ENCODE measurements around the gene TUSC2. TPM values are rescaled to one million over a fixed set of nuclear protein-coding genes. Genes with fewer than 3 reads are reported as not detected.

TUSC2 gene
- total RNA-seq, 1 experiment from 2014 or later, result 34.4 TPM

DNA sequence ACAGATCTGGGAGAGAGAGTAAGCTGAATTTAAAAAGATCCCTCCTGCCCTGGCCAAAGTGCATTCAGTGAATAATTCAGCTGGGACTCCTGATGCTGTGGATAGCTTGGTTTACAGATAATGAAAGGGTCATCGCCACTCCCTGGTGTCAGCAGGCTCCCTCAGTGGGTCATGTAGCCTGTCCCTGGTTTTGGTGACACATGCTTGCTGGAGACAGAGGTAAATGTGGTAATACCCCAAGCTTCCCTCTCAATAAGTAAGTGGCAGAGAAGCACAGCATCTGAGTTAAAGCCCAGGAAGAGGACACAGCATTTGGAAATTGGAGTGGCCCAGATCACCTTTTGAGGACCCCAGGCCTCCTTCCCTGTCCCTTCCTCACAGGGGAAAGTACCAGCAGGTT is 29.5 kb upstream of the TUSC2 start:
- no peak for DNase-seq (ENCODE audit: low read depth, low spot score)
- in situ Hi-C loops (cut with HindIII; ENCODE audit: low pct_unique_long_range_greater_than_20kb, low sequenced_read_pairs), result no loop called here

DNA sequence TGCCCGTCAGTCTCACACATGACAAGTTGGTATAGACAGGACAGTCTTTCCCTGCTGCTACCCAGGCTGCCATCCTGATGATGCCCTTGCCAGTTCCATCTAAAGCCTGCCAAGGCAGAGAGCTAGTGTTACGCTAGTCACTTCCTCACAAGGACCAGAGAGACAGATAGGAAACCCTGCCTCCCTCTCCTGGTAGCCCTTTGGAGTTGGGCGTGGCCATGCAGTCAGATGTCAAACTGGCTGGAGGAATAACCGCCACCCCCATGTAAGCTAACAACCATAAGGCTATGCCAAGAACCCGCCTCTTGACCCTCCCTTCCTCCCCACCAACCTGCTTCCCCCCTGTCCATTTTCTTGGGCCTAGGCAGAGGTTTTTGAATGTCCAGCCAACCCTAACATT is 28.5 kb upstream of the TUSC2 start:
- DNase-seq (ENCODE audit: low read depth, low spot score), result no peak
- in situ Hi-C loops (cut with HindIII; ENCODE audit: low pct_unique_long_range_greater_than_20kb, low sequenced_read_pairs), result no loop called here

DNA sequence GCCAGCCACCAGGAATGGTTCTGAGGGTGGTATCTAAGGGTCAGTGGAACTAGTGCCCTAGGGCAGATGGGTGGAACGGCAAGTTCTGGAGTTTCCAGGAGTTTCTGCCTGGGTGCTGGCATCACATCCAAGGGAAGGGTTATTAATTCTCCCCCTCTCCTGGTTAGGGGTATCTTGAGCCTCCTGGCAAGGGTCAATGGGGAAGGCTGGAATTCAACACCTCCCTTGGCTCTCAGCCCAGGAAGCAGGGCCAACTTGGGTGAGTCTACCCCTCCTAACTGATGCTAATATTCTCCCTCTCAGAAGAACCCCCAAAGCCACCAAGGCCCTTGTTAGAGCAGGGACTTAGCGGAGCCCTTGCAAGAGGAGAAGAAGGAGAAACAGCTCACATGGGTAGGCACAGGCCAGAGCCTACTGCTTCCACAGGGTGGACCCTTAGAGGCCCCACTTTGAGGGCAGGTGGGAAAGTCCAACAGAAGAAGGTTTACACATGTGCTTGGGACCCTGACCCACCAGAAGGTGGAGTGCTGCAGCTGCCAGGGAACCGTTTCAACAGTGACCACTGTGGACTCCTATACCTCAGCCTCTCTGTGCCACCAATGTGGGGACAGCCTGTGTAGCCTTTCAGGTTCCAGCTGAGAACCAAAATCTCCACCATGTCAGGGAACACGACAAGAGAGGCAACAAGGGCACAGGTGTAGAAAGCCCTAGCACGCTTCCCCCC is 28.0 kb upstream of the TUSC2 start:
- in situ Hi-C loops (cut with HindIII; ENCODE audit: low pct_unique_long_range_greater_than_20kb, low sequenced_read_pairs), result no loop called here
- no peak for DNase-seq (ENCODE audit: low read depth, low spot score)

DNA sequence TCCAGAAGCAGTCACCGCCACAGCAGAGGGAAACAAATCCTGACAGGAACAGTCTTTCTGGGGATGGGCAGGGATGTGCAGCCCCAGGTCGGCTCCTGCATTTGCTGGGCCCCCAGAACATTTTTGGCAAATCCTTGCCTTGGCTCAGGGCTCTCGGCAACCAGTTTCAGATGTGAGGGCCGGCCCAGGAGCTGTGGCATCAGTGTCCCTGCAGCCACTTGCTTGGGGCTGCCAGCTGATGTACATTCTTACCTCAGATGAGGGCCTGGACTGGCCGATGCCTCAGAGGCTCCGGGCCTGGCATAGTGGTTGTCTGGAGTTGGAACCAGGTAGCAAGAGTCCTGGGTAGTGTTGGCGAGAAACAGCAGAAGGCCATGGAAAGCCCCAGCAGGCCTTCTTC is 26.8 kb upstream of the TUSC2 start:
- in situ Hi-C loops (cut with HindIII; ENCODE audit: low pct_unique_long_range_greater_than_20kb, low sequenced_read_pairs), result no loop called here
- no peak for DNase-seq (ENCODE audit: low read depth, low spot score)

DNA sequence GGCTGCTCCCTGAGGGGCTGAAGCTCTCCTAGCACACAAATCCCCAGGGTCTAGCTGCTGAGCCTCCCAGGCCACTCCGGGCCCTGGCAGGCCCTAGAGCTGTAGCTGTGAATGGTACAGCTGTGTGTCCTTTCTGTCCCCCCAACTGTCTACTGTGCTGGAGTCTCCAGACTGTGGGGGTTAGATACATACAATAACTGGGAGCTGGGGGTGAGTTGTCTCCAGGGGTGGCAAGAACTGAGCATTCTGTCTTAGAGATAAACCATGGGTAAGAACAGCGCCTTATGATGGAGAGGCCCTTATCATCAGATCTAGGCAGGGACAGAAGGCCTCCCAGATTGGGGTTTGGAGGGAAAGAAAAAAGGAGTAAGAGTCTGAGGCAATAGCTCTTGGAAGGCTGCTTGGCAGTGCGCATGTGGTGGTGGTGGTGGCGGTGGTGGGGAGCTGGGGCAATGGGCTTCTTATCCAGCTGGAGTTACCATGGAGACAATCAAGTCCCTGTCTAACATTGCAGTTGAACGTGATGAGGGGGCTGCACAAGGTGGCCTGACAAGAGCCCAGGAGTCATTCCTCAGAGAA is 26.3 kb upstream of the TUSC2 start:
- DNase-seq (ENCODE audit: low read depth, low spot score), result no peak
- in situ Hi-C loops (cut with HindIII; ENCODE audit: low pct_unique_long_range_greater_than_20kb, low sequenced_read_pairs), result no loop called here

DNA sequence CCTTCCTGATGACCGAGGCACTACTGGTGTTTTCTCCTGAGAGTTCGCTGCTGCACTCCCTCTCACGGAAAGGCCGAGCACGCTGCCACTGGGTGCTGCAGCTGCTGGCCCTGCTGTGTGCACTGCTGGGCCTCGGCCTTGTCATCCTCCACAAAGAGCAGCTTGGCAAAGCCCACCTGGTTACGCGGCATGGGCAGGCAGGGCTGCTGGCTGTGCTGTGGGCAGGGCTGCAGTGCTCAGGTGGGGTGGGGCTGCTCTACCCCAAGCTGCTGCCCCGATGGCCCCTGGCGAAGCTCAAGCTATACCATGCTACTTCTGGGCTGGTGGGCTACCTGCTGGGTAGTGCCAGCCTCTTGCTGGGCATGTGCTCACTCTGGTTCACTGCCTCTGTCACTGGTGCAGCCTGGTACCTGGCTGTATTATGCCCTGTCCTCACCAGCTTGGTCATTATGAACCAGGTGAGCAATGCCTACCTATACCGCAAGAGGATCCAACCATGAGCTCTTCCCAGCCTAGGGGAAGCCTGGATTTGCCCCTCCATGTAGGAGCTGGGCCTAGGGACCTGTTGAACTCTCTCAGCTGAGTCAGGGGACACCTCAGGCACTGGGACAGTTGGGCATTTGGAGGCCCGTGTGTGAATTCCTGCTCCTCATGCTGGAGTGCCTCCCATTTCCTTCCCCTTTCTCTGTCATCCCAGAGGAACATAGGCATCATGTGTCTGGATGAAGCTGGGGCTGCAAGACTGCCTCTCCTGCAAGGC is 25.4 kb upstream of the TUSC2 start:
- in situ Hi-C loops (cut with HindIII; ENCODE audit: low pct_unique_long_range_greater_than_20kb, low sequenced_read_pairs), result no loop called here
- DNase-seq (ENCODE audit: low read depth, low spot score), result no peak

DNA sequence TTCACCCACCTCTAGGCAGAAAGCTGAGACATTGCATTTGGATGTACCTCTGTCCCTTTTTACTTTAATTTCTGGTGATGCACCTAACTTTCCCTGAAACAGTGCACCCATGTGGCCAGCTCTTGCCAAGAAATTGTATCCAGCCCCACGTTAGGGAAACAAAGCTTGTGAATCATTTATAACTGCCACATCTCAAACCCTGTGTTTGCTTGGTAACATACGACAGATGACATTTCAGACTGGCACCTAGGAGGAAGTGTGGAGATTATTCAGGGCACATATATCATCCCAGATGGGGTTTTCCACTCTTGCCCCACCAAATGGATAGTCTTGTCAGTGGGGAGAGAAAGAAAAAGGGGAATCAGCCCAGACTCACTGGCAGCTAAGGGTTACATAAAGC is 24.8 kb upstream of the TUSC2 start:
- in situ Hi-C loops (cut with HindIII; ENCODE audit: low pct_unique_long_range_greater_than_20kb, low sequenced_read_pairs), result no loop called here
- DNase-seq (ENCODE audit: low read depth, low spot score), result peak; percentile 52

DNA sequence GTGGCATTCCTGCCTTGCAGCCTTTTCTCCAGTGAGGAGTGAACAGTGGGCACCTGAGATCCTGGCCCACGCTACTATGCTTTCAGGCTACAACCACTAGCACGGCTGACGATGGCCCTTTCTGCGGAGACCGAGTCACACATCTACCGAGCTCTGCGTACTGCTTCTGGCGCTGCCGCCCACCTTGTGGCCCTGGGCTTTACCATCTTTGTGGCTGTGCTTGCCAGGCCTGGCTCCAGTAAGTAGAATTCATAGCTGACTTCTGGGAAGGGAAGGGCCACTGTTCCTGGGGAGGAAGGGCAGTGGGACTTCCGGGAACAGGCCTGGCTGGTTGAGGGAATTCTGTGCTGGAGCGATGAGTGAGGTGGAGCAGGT is 23.3 kb upstream of the TUSC2 start:
- DNase-seq (ENCODE audit: low read depth, low spot score), result no peak
- in situ Hi-C loops (cut with HindIII; ENCODE audit: low pct_unique_long_range_greater_than_20kb, low sequenced_read_pairs), result no loop called here

DNA sequence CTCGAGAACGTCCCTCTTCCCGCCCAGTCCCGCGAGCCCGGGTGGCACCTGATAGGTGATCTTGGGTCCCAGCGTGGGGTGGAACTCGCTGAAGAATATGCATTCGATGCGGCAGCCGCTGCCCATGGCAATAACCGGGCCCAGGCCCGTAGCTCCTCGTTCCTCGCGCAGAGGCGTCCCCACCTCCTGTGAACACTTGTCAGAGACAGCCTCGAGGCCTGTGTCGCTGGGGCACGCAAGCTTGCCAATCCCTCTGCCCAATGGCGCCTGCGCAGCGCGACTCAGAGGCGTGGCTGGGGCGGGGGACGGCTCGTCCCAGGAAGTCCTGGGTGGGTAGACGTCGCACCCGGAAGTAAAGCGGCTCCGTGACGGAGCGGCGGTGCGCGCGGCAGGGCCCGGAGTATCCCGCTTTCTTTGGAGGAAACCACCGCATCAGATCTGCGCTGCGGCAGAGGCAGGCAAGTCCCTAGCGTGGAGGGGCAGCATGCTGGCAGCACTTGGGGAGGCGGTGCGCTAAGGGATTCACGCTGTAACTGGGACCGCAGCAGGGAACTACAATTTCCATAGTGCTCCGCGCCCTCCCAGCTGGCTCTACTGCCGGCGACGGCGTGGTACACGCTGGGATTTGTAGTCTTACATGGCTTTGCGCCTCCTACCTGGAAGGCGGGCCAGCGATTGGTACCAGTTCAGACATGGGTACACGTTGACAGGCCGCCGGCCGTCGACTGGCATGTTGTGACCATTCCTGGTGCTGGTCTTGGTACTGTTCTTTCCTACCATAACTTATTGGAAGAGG is 22.7 kb upstream of the TUSC2 start, which contains the start of the genes CYB561D2 and NPRL2:
TSS of gene CYB561D2 (plus strand) at position 336 of the 796 bp plus-strand sequence. CDS start 572 bp downstream, outside the sequence.
TSS of gene NPRL2 (minus strand) at position 249 of the 796 bp plus-strand sequence. CDS start at position 126, 123 bp downstream.
- in situ Hi-C loops (cut with HindIII; ENCODE audit: low pct_unique_long_range_greater_than_20kb, low sequenced_read_pairs), result no loop called here
- DNase-seq (ENCODE audit: low read depth, low spot score), result peak; percentile 92

DNA sequence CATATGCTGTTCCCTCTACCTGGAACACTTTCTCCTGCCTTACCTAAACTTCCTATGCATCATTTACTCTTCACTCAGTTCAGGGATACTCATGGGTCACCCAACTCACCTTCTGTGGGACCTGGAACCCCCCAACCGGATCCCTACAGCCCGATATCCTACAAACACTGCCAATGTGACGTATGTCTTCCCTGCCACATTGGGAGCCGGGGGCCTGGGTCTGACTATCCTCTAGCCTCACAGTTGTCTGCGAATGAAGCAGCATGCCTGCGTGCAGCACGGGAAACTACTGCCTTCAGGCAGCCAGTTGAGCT is 22.1 kb upstream of the TUSC2 start:
- in situ Hi-C loops (cut with HindIII; ENCODE audit: low pct_unique_long_range_greater_than_20kb, low sequenced_read_pairs), result no loop called here
- no peak for DNase-seq (ENCODE audit: low read depth, low spot score)

DNA sequence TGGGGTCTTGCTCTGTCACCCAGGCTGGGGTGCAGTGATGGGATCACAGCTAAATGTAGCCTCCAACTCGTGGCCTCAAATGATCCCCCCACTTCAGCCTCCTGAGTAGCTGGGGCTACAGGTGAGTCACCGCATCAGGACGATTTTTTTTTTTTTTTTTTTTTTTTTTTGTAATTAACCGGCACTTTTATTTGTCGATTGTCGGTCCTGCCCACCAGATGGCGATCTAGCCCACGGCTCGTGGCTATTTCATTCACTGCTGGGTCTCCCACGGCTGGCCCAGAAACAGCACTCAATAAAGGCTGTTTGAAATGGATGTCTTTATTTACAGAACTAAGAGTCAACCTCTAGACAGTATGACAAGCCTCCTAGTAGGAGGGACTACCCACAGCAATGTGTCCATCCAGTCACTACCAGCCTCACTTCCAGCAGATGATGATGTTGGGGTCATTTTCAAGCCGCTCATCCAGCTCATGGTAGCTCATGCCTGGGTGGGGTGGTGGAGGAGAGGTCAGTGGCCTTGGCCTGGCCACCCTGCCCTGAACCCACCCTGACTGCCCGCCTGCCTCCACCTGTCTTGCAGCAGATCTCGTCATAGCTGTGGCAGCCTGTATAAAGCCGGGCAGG is 19.3 kb upstream of the TUSC2 start:
- in situ Hi-C loops (cut with HindIII; ENCODE audit: low pct_unique_long_range_greater_than_20kb, low sequenced_read_pairs), result no loop called here

DNA sequence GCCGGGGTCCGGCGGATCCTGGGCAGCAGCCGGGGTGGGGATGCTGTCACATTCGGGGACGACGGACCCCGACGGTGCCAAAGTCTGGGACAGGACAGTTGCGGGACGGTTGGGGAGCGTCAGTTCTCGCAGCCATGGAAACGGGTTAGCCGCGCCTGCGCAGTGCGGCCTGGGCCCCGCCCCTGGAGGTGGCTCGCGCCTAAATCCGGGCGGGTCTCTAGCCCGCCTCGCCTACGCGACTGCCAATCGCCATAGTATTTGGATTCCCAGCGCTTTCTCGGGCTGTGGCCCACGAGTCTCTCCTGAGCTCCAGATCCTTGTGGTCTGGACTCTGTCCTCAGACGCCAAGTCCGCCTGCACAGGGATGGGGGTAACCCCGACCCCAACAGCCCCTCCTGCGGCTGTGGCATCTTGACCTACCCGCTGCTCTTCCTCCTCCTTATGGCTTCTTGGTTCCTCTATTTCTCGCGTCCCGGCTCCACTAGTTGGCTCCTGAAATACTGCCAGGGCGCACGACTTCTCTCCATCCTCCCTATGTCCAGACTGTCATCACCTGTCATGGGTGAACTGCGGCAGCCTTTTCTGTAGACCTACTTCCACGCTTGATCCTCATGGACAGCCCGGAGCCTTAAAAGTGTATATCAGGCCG is 17.7 kb upstream of the TUSC2 start, which contains the start of gene ZMYND10:
TSS of gene ZMYND10 (minus strand) at position 147 of the 649 bp plus-strand sequence. CDS start 153 bp downstream, outside the sequence.
- DNase-seq (ENCODE audit: low read depth, low spot score), result peak; percentile 69
- in situ Hi-C loops (cut with HindIII; ENCODE audit: low pct_unique_long_range_greater_than_20kb, low sequenced_read_pairs), result no loop called here

More for the DNA sequence above, 19.3 kb upstream of the TUSC2 start:
- peak; percentile 75 for DNase-seq (ENCODE audit: low read depth, low spot score)

DNA sequence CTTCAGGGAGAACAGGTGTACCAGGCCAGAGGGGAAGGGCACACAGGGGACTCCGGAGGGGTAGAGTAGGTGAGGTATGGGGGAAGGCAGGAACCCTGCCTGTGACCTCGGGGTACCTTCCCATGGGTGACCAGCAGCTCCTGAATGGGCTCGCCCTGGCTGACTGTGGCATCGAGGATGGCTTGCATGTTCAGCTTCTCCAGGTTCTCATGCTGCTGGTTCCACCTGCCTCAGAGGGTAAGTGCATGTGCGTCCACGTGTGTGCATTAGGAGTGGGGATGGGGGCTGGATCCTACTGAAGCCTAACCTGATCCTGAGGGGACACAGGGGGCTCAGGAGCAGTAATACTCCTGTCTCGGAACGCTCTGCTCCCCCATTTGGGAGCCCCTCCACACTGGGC is 17.0 kb upstream of the TUSC2 start:
- in situ Hi-C loops (cut with HindIII; ENCODE audit: low pct_unique_long_range_greater_than_20kb, low sequenced_read_pairs), result no loop called here
- no peak for DNase-seq (ENCODE audit: low read depth, low spot score)

DNA sequence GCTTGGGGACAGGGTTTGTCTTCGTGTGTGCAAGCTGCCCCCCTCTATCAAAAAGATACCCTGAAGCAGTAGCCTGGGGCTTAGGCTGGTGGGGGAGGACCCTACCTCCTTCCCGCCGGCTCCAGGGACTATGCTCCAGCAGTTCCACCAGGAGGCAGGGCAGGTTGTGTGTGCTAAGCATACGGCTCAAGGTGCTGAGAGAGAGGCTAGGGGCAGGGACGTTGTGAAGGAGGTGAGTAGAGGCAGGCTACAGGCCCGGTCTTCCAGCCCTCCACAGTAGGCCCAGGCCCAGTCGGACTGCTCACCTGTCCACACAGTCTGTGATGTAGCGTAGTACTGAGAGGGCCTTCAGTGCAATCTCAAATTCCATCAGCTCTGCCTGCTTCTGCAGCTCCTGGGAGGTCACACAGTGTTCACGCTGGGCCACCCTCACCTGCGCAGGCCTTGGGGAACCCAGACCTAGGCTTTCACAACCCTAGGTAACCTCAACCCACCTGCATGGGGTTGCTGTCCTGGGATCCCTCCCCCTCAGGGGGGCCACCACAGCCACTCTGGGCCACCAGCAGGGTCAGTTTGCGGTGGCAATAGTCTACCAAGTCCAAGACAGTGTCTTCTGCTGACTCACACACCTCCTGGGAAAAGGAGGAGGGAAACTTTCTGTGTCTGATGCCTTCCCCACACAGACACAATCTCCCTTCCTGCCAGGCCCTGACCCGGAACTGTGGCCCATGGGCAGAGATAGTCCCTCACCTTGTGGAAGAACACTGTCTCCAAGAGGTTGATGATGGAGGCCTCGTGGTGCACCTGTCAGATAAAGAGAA is 15.0 kb upstream of the TUSC2 start:
- DNase-seq (ENCODE audit: low read depth, low spot score), result no peak
- in situ Hi-C loops (cut with HindIII; ENCODE audit: low pct_unique_long_range_greater_than_20kb, low sequenced_read_pairs), result no loop called here

DNA sequence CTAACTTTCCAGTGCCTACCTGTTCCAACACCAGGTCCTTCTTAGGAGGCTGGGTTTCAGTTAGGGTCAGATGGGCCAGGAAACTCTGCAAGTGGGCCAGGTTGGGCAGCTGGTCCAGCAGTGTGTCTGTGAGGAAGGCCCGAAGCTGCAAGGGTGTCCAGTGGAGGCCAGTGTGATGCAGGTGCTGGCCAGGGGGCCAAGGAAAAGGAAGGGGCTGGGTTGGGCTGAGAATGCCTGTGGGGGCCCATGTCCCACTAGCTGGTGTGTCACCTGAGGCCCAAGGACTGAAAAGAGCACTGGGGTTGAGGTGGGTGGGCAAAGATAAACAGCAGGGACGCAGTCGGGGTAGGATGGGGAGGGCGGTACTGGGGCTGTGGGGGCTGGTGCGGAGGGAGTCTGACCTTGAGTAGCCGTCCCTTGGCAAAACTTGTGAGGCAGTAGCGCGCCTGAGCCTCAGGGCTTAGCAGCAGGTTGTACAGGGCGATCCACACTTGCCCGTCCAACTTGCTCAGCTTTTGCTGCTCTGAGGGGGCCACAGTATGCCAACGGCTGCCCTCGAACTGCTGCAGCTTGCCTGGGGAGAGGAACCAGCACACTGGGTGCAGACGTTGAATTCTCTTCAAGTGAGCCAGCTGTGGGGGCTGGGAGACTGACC is 14.1 kb upstream of the TUSC2 start:
- DNase-seq (ENCODE audit: low read depth, low spot score), result no peak
- in situ Hi-C loops (cut with HindIII; ENCODE audit: low pct_unique_long_range_greater_than_20kb, low sequenced_read_pairs), result no loop called here

DNA sequence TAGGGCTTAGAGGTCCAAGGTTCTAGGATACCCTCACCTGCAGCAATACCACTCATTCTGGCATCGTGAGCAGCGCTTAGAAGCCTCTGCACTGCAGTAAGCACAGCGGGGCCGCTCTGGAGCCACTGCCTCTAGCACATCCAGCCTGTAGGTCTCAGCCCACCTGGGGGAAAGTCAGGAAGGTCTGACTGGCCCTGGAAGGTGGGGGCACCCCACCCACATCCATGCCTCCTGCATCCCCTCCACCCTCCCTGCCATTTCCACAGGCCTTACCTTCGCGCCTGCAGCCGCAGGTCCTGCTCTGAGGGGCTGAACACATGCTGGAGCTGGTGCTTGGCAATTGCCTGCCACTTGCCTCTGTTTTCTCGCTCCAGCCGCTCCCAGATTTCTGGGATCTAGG is 13.5 kb upstream of the TUSC2 start:
- no peak for DNase-seq (ENCODE audit: low read depth, low spot score)
- in situ Hi-C loops (cut with HindIII; ENCODE audit: low pct_unique_long_range_greater_than_20kb, low sequenced_read_pairs), result no loop called here

Data from SK-MEL-5 (cell line).